Osteocyte (in vitro differentiated cells): Measurements from ENCODE around the gene FMNL3. TPM values are rescaled to one million over a fixed set of nuclear protein-coding genes. Genes with fewer than 3 reads are reported as not detected.
A peak's percentile ranks its signal among the peaks of the same experiment; 100 is the strongest.

Experiments used
- DNase-seq: peaks from one replicate; pipeline ENCODE4 v3.0.0; 2021; ENCODE audit warnings: mixed read lengths; ENCODE audit not compliant: unreplicated experiment; ENCODE audit errors: extremely low spot score
- H3K27ac Mint-ChIP-seq: one replicate; pipeline ENCODE4 v1.8.0; 2021; ENCODE audit warnings: mild to moderate bottlenecking, mixed read lengths; ENCODE audit not compliant: unreplicated experiment
- H3K27me3 Mint-ChIP-seq: one replicate; pipeline ENCODE4 v1.8.0; 2021; ENCODE audit warnings: mixed read lengths; ENCODE audit not compliant: unreplicated experiment
- H3K36me3 Mint-ChIP-seq: one replicate; pipeline ENCODE4 v1.8.0; 2021; ENCODE audit warnings: mixed read lengths; ENCODE audit not compliant: unreplicated experiment
- H3K4me1 Mint-ChIP-seq: one replicate; pipeline ENCODE4 v1.8.0; 2021; ENCODE audit warnings: mixed read lengths; ENCODE audit not compliant: unreplicated experiment
- H3K4me3 Mint-ChIP-seq: one replicate; pipeline ENCODE4 v1.8.0; 2021; ENCODE audit warnings: mild to moderate bottlenecking, moderate library complexity, mixed read lengths; ENCODE audit not compliant: unreplicated experiment
- H3K9me3 Mint-ChIP-seq: one replicate; pipeline ENCODE4 v1.8.0; 2021; ENCODE audit warnings: mixed read lengths; ENCODE audit not compliant: unreplicated experiment
- CTCF ChIP-seq: fragments of 200-600 bp; sonication (generic); IDR thresholded peaks from 2 replicates; pipeline ENCODE4 v1.5.0; 2021; ENCODE audit warnings: antibody characterized with exemption, mild to moderate bottlenecking, moderate library complexity
- total RNA-seq: library from RNA; stranded (reverse); gene quantifications from 2 replicates; pipeline ENCODE4 v1.2.1, GENCODE V29; 2021

Gene FMNL3
- total RNA-seq, 1 donor from 2014 or later = 37.4 TPM

GRCh38 chr12:49604856-49605255 is 102.3 kb downstream of the FMNL3 start:
- no peak for DNase-seq
- peaks cover 3% of the 10 kb centered on the region for H3K4me1 Mint-ChIP-seq
- no peaks in the 10 kb centered on the region for H3K9me3 Mint-ChIP-seq
- H3K4me3 Mint-ChIP-seq = no peak overlapping the region
- no peaks in the 10 kb centered on the region for H3K27me3 Mint-ChIP-seq
- peaks cover 3% of the 10 kb centered on the region for H3K36me3 Mint-ChIP-seq
- no peak for TF ChIP-seq CTCF
- no peak overlapping the region for H3K27ac Mint-ChIP-seq

GRCh38 chr12:49603721-49604120 is 103.5 kb downstream of the FMNL3 start:
- no peaks in the 10 kb centered on the region for H3K27me3 Mint-ChIP-seq
- H3K4me1 Mint-ChIP-seq = peaks cover 3% of the 10 kb centered on the region
- TF ChIP-seq CTCF = no peak
- H3K27ac Mint-ChIP-seq = no peak overlapping the region
- DNase-seq = no peak
- H3K9me3 Mint-ChIP-seq = no peaks in the 10 kb centered on the region
- no peak overlapping the region for H3K4me3 Mint-ChIP-seq
- H3K36me3 Mint-ChIP-seq = peaks cover 3% of the 10 kb centered on the region

GRCh38 chr12:49599961-49600360 is 107.2 kb downstream of the FMNL3 start:
- Mint-ChIP-seq H3K27ac (no peak overlapping the region), H3K4me1 (peaks cover 2% of the 10 kb centered on the region), H3K36me3 (peaks cover 3% of the 10 kb centered on the region), H3K27me3 (no peaks in the 10 kb centered on the region), H3K4me3 (no peak overlapping the region), H3K9me3 (no peaks in the 10 kb centered on the region)
- DNase-seq = no peak
- no peak for TF ChIP-seq CTCF

- H3K27me3 Mint-ChIP-seq = no peaks in the 10 kb centered on the region
- no peak overlapping the region for H3K27ac Mint-ChIP-seq
- DNase-seq = no peak
- H3K4me3 Mint-ChIP-seq = no peak overlapping the region
- no peaks in the 10 kb centered on the region for H3K4me1 Mint-ChIP-seq
- no peaks in the 10 kb centered on the region for H3K9me3 Mint-ChIP-seq
- peaks cover 3% of the 10 kb centered on the region for H3K36me3 Mint-ChIP-seq
- TF ChIP-seq CTCF = no peak
These were observed 108.7 kb downstream of the FMNL3 start for GRCh38 chr12:49598527-49598926.

GRCh38 chr12:49588721-49589516 is 118.3 kb downstream of the FMNL3 start:
- H3K4me1 Mint-ChIP-seq = peaks cover 32% of the 10 kb centered on the region
- DNase-seq = no peak
- peak overlapping the region; percentile 25 for H3K27ac Mint-ChIP-seq
- no peak overlapping the region for H3K4me3 Mint-ChIP-seq
- no peak for TF ChIP-seq CTCF
- peaks cover 10% of the 10 kb centered on the region for H3K36me3 Mint-ChIP-seq
- H3K27me3 Mint-ChIP-seq = no peaks in the 10 kb centered on the region
- no peaks in the 10 kb centered on the region for H3K9me3 Mint-ChIP-seq
